ENCODE measurements around the gene MPPED2.

The MPPED2 gene, protein sequence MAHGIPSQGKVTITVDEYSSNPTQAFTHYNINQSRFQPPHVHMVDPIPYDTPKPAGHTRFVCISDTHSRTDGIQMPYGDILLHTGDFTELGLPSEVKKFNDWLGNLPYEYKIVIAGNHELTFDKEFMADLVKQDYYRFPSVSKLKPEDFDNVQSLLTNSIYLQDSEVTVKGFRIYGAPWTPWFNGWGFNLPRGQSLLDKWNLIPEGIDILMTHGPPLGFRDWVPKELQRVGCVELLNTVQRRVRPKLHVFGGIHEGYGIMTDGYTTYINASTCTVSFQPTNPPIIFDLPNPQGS
- 0 to 0.09 reads per million in 2 experiments for total RNA-seq

- no peak for DNase-seq (ENCODE audit: low read depth)
Observed at GRCh38 chr11:30586251-30587144, at the start of gene MPPED2. Gene MPPED2, minus strand, starts transcription at chr11:30586353. Its CDS starts 5,980 bp downstream, at chr11:30580373.

GRCh38 chr11:30635401-30635989 is 49.3 kb upstream of the MPPED2 start:
- no peak for DNase-seq (ENCODE audit: low read depth)

GRCh38 chr11:30631148-30631547 is 45.0 kb upstream of the MPPED2 start:
- DNase-seq (ENCODE audit: low read depth): no peak

DNA sequence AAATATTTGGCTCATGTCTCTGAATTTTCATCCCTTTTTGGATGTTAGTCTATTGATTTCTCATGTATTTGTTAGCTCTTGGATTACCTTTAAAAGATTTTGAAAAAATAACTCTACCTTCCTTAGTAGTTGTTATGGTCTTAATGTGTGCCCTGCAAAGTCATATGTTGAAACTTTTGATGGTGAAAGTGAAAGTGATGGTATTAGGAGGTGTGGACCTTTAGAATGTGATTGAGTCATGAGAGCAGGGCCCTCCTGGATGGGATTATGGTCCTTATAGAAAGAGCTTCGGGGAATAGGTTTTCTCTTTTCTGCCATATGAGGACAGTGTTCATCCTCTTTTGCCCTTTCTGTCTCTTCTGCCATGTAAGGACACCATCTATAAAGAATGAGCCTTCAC is 33.6 kb upstream of the MPPED2 start:
- no peak for DNase-seq (ENCODE audit: low read depth)

DNA sequence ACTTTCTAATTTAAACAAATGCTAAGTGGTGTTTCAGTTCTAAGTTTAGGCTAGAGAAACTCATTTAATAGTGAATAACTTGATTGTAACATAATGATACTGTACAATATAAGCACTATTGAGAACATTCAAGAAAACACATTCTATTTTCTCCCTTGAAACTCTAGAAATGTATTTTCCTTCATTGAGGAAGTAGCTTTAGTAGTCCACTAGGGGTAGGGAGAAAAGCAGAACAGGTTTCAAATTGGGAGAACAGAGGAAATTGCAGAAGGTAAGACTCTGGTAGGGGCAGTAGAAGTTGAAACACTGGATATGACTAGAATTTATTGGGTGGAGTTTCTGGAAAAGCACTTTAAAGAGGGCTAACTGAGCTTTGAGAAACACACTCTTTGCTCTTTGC is 31.6 kb upstream of the MPPED2 start:
- DNase-seq (ENCODE audit: low read depth): no peak

GRCh38 chr11:30610628-30611027 is 24.5 kb upstream of the MPPED2 start:
- DNase-seq (ENCODE audit: low read depth): no peak

DNA sequence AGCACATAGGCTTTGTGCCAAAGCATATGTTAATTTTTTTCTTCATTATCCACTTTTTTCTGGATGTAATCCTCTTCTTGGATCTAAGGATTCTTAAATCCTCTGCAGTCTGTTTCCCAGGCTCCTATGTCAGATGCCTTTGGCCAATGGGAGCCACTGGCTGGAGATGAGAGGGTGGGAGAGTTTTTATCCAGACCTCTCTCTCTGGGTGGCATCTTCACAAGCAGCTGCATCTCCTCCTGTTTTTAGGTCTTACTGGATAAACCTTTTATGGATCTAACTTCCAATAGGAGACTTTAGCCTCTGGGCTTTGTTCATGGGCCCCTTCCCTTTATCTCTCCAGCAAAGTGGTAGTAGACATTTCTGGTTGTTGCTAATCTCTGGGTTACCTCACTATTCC is 22.4 kb upstream of the MPPED2 start:
- DNase-seq (ENCODE audit: low read depth): no peak

- DNase-seq (ENCODE audit: low read depth): no peak
Observed at GRCh38 chr11:30605036-30605605, 19.0 kb upstream of the MPPED2 start.

DNA sequence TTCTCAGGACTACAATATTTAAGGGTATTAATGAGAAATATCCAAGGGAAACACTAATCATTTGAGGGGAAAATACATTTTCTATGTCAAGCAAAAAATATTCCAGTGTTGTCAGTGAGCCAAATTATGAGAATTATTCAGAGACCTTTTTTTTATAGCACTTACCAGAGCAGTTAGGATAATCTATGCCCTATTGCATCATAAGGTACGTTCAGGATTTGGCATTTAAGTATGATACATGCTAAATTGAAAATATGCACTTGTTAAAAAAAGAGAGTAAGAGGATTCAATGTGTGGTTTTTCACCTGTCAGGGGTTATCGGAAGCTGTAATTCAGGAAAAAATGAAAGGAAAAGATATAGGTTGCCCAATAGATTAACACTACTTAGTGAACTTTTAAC is 17.2 kb upstream of the MPPED2 start:
- no peak for DNase-seq (ENCODE audit: low read depth)

- DNase-seq (ENCODE audit: low read depth): no peak
Observed at GRCh38 chr11:30596832-30597231, 10.7 kb upstream of the MPPED2 start.

DNA sequence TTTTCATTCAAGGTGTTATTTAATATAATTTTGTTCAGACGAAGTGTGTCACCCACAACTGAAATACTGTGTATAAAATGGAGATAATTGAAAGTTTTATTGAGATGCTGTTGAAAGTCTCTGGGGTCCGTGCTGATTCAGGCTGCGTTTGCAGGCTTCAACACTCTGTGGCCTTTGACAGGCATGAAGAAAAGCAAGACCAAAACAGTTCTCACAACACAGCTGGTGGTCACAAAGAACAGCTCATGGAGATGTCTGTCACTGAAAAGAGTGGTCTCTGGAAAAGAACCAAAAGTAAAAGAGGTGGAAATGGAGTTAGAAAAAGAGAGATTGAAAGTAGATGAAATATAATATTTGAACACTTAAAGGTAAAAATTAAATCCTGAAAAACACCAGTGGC is 9.8 kb upstream of the MPPED2 start:
- no peak for DNase-seq (ENCODE audit: low read depth)

- no peak for DNase-seq (ENCODE audit: low read depth)
Observed at GRCh38 chr11:30594646-30595411, 8.7 kb upstream of the MPPED2 start.

- no peak for DNase-seq (ENCODE audit: low read depth)
Observed at GRCh38 chr11:30587269-30587812, 1.2 kb upstream of the MPPED2 start.

DNA sequence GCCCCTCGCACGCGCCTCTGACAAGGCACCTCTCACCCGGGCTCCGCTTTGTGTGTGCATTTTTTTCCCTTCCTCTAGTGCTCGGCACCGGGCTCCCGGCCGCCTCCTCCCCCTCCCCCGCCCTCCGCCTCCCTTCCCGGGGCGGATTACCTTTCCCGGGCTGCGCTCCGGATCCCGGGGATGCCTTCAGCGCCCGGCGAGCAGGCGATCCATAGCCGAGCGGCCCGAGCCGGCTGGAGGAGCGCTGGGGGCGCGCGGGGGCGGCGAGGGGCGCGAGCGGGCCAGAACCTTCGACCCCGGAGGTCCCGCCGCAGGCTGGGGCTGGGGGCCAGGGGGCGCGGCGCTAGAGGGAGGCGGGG is 282 bp downstream of the MPPED2 start:
- no peak for DNase-seq (ENCODE audit: low read depth)

- no peak for DNase-seq (ENCODE audit: low read depth)
Observed at GRCh38 chr11:30585125-30585891, 845 bp downstream of the MPPED2 start.

DNA sequence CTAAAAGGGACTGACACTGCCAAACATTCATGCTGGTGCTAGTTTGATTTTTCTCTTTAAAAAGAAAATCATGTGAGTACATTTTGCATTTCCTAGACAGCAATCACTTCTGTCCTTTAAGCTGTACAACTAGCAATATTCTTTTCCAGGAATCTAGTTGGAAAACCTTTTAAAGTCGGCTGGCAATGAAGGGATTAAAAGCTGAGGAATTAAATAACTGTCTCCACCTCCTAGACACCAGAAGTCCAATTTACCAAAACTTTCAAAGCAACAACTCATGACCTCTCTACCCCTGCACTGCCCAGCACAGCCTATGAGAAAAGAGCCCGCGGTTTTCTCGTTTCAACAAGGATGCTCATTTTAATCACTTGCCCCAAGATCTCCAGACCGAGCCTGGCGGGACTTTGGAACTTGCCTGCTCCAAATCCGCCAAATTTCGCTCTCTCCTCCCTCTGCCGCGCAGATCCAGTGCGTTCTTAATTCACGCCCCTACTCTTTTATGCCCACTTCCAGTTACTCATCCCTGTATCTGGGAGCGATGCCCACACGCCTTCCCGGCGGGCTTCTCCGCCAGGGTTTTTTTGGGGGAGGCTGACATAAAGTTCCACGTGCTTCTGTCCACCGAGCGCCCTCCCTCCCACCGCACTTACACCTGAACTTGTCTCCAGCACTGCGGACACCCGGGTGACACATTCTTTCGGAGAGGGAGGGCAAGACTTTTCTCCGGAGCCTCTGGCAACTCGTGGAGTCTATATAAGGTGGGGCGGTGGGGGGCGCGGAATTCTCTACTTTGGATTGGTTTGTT is 2.5 kb downstream of the MPPED2 start:
- no peak for DNase-seq (ENCODE audit: low read depth)

DNA sequence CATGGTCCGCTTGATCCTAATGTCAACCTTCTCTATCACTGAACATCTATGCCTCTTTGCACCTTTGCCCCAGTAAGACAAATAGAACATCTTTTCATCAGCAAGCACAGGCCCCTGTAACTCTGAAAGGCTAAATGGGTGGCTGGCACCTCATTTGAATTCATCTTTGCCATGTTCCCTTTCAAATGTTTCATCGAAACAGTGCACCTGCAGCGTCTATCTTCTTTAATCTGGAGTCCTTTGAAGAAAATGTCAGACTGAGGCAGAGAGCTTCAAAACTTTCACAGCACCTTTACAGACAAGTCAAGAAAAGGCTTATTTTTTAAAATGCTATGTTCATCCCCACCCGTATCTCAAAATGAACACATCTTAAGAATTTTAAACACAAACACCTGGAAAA is 3.4 kb downstream of the MPPED2 start:
- DNase-seq (ENCODE audit: low read depth): no peak

GRCh38 chr11:30581675-30582074 is 4.5 kb downstream of the MPPED2 start:
- no peak for DNase-seq (ENCODE audit: low read depth)

DNA sequence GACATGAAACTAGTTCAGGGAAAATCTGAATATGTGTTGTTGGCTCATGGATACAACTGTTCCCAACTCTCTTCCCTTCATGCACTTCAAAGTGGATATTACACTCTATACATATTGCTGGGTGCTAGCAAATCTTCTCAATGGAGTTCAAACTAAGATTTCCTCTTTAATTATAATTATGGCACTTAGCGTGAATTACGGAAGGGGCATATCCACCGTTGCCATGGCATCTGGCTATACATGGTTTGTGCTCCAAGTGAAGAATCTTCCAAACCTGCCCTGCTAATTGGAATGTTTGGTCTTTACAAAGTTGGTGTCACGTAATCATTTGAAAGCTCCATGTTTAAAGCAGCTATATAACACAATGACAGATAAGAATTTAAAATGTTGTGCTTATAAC is 5.6 kb downstream of the MPPED2 start:
- no peak for DNase-seq (ENCODE audit: low read depth)
